ENCODE data around the gene PGP. TPM values are rescaled to one million over a fixed set of nuclear protein-coding genes. Genes with fewer than 3 reads are reported as not detected.

Gene PGP
- total and polyA plus RNA-seq, 2 of the 4 experiments (the other 2 are of a cell fraction), result 4.1 to 9.4 TPM

GRCh38 chr16:2177101-2177500 lies 37.5 kb downstream of the PGP start:
- H3K9me1 ChIP-seq (ENCODE audit: insufficient read depth, low read length), result no peaks in the 10 kb centered on the region
- H3K36me3 ChIP-seq (ENCODE audit: control insufficient read depth, insufficient read depth, low read length), result peaks cover 46% of the 10 kb centered on the region
- no peak overlapping the region for H3K56ac ChIP-seq (ENCODE audit: extremely low read depth, insufficient read depth, low read length)
- no peaks in the 10 kb centered on the region for H3K9me3 ChIP-seq (ENCODE audit: control insufficient read depth, insufficient read depth, low read length)
- DNase-seq (no peak), ATAC-seq (ENCODE audit: low read depth) (no peak)
- H3K4me3 ChIP-seq (ENCODE audit: insufficient read depth, low read depth, low read length), result no peak overlapping the region
- no peak overlapping the region for H3K27ac ChIP-seq (ENCODE audit: insufficient read depth, low read length)
- POLR2A ChIA-PET (ENCODE audit: unreplicated experiment), result no interaction called here
- no peak overlapping the region for H3K9ac ChIP-seq (ENCODE audit: low read depth, low read length)
- H3K79me1 ChIP-seq (ENCODE audit: low read depth in 1 of 2, low read length in 2 of 2), result no peaks in the 10 kb centered on the region
- H3K4me1 ChIP-seq (ENCODE audit: control insufficient read depth, insufficient read depth, low read length), result no peaks in the 10 kb centered on the region
- no peak overlapping the region for H2BK20ac ChIP-seq (ENCODE audit: low read depth, low read length)
- H4K20me1 ChIP-seq (ENCODE audit: insufficient read depth, low read length), result peaks cover 2% of the 10 kb centered on the region; the same call in 1 of the 2 replicates
- no peak overlapping the region for H3K4me2 ChIP-seq (ENCODE audit: low read depth, low read length)
- WGBS, 2 experiments (ENCODE audit: extremely low coverage in 2 of 2, insufficient read length in 1 of 2), result 93% methylated on average over 14 of the region's 18 CpGs; no CpG with 5 or more reads in 1 of the 2 experiments
- intact Hi-C loops (cut with micrococcal nuclease), result no loop called here
- dilution Hi-C loops (cut with HindIII; ENCODE audit: low sequenced_read_pairs, unreplicated experiment), result no loop called here
- CTCF ChIA-PET, result no interaction called here
- no peak overlapping the region for H2AFZ ChIP-seq (replicated peaks; ENCODE audit: low read length, poor library complexity)
- H3K27me3 ChIP-seq (ENCODE audit: control insufficient read depth, insufficient read depth, low read length), result no peaks in the 10 kb centered on the region
- TF ChIP-seq POLR2A (IDR thresholded peaks at IDR 0.05; ENCODE audit: low read depth, low read length), result no peak
- no peak for TF ChIP-seq RCOR1 (IDR thresholded peaks at IDR 0.05; ENCODE audit: insufficient replicate concordance, low read length)
- no peak for TF ChIP-seq CEBPB (IDR thresholded peaks at IDR 0.05; ENCODE audit: low read depth, low read length)
- TF ChIP-seq NFE2L2 (IDR thresholded peaks at IDR 0.05; ENCODE audit: low read depth, low read length), result no peak
- no peak for TF ChIP-seq CHD1 (IDR thresholded peaks at IDR 0.05; ENCODE audit: low read depth, low read length)
- TF ChIP-seq BHLHE40 (IDR thresholded peaks at IDR 0.05; ENCODE audit: low read depth, low read length), result no peak
- TF ChIP-seq MAFK (IDR thresholded peaks at IDR 0.05; ENCODE audit: low read depth, low read length), result no peak
- no peak for TF ChIP-seq RAD21 (IDR thresholded peaks at IDR 0.05; ENCODE audit: low read length)
- no peak for TF ChIP-seq SMC3 (IDR thresholded peaks at IDR 0.05; ENCODE audit: low read depth, low read length)
- no peak for TF ChIP-seq ELK1 (IDR thresholded peaks at IDR 0.05; ENCODE audit: borderline replicate concordance, low read depth, low read length)
- no peak for TF ChIP-seq MXI1 (IDR thresholded peaks at IDR 0.05; ENCODE audit: borderline replicate concordance, low read depth, low read length)
- TF ChIP-seq CTCF (conservative IDR thresholded peaks at IDR 0.05; ENCODE audit: low read depth, low read length), result no peak
- no peak overlapping the region for H4K8ac ChIP-seq (ENCODE audit: low read depth in 2 of 2, low read length in 2 of 2)
- no peak overlapping the region for H3K14ac ChIP-seq (replicated peaks; ENCODE audit: low read depth, low read length)
- no peak overlapping the region for H3K23ac ChIP-seq (ENCODE audit: low read depth, low read length)
- no peak overlapping the region for H2BK5ac ChIP-seq (ENCODE audit: low read depth, low read length, poor library complexity, severe bottlenecking)
- no peak overlapping the region for H3K18ac ChIP-seq (ENCODE audit: low read depth, low read length)
- no peak overlapping the region for H4K5ac ChIP-seq (ENCODE audit: low read depth, low read length)
- H2AK9ac ChIP-seq (replicated peaks; ENCODE audit: low read depth, low read length, poor library complexity), result no peak overlapping the region
- BruUV-seq (replicated peaks), result no TSS peak
- H2BK120ac ChIP-seq (ENCODE audit: low read depth, low read length), result no peak overlapping the region
- in situ Hi-C loops (cut with MboI; ENCODE audit: low sequenced_read_pairs), result no loop called here
- no peak overlapping the region for H3K4ac ChIP-seq (ENCODE audit: low read depth, low read length)
- no peak overlapping the region for H2AK5ac ChIP-seq (ENCODE audit: low read depth, low read length)
- H4K91ac ChIP-seq (ENCODE audit: insufficient read depth, low read depth, low read length), result no peak overlapping the region
- no peak overlapping the region for H2BK15ac ChIP-seq (ENCODE audit: low read depth, low read length)
